ENCODE results near the gene GJB6.
A peak's percentile ranks its signal among the peaks of the same experiment; 100 is the strongest.

The GJB6 gene

GRCh38 chr13:20185366-20186056, 46.6 kb downstream of the GJB6 start:
- no peak for ATAC-seq

GRCh38 chr13:20182231-20182846, 49.8 kb downstream of the GJB6 start:
- ATAC-seq, result peak; percentile 90 to 93

GRCh38 chr13:20181188-20181587, 50.9 kb downstream of the GJB6 start:
- no peak for ATAC-seq

GRCh38 chr13:20178156-20178555, 54.0 kb downstream of the GJB6 start:
- ATAC-seq, result no peak

DNA sequence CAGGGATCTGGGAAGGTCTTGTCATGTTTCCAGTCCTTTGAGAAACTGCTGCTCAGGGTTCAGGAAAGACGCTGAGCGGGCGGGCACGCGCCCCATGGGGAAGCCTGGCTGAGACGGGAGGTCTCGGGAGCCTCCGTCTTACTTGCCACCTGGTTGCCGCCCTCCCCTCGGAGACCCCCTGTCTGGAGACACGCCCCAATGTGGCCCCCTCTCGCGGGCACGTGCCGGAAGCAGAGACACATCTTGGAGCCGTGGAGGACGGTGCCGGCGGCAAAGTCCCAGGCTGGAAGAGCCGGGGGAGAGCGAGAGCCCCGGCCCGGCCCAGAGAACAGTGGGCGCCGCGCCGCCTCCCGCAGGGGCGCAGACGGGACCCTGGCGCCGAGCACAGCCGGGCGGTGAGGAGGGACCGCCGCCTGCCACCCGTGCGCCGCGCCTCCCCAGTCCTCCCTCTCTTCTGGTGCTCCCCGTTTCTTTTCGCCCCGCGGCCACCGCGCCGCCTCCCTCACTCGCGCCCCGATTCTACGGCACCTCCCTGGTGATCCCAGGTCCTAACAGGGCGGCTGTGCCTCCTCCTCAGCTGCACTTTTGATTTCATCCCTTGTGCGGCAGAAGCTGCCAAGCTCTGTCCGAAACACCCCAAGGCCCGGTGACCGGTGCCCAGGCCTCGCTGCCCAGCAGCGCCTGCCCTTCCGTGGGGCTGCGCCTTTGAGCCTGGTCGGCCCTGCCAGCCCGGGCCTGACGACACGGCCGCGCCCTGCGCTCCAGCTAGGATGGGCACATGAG, 54.9 kb downstream of the GJB6 start:
- ATAC-seq, result no peak

DNA sequence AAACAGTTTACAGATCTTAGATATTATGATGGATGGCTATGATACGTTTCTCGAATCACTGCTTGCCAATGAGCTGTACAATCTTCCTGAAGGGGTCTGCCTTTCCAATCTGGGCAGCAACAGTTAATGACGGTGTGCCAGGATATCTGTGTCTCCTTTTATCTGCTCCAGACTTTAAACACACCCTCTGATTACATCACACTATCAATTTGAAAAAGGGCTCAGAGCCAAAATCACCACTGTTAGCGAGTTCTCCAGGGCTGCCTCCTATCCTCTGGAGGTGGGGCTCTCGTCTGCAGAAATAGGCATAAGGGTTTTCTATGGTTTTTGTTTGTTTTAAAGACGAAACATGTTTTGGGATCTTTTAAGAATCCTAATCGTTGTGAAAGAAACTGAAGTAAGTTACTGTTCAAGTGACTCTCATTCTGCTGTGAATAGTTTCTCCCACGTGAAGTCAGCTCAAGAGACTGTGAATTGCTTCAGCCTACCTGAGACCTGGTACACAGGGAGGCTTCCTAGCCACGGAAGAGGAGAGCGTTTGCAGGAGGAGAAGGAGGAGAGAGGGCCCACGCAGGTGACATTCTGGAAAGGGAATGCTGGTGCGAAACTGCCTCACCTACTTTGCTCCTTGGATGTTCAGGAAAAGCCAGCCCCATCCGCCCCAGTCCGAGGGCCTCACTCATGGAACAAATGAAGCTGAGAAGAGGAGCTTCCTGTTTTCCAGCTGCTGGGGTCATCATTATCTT, 56.0 kb downstream of the GJB6 start:
- ATAC-seq, result no peak

GRCh38 chr13:20175406-20175794, 56.7 kb downstream of the GJB6 start:
- ATAC-seq, result no peak

DNA sequence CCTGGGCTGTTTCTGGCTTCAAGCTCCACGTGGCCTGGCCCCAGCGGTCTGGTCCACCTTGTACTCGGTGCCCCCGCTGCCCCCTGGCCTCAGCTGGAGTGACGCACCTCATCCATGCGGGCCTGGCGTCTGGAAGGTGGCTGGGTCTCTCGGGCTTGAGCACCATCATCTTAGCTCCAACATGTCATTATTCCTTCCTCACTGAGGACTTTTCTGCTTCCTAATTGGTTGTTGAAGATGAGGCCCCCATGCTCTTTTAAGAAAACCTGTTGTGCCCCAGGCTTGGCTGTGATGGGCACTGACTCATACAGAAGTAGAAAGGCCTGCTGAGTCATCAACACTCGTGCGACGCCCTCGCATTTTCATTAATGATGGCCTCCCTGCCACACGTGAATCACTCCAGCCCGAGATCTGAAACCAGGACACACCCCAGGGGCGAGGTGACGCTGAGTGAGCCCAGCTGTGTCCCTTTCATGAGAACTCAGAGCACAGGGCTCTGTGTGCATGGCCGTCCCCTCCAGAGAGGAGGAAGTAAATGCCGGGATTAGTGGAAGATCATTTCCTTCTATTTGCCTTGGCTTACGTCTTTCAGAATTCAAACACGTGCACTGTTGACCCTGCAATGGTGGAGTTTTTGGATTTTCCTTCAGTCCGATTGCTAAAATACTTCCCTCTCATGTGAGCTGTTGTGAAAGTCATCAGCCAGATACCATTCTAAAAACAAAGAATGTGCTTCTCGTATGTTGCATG, 57.3 kb downstream of the GJB6 start:
- ATAC-seq, result peak; percentile 97 to 98

DNA sequence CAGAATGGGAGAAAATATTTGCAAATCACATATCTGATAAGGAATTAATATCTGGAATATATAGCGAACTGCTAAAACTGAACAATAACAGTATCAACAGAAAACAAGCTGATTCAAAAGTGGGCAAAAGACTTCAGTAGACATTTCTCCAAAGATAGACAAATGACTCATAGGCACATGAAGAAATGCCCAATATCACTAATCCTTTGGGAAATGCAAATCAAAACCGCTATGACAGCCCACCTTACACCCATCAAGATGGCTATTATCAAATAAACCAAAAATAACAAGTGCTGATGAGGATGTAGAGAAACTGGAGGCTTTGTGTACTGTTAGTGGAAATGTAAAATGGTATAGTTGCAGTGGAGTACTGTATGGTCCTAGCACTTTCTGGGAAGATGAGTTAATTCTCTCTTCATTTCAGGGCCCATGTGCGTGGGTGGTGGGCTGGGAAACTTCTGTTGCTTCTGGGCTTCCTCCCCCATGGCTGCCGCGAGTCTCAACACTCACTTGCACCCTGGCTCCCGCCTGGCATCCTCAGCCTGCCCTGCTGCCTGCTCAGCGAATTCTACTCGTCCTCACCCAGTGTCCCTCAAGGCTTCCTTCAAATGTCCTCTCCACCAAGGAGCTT, 58.9 kb downstream of the GJB6 start:
- ATAC-seq, result no peak
